ENCODE results near the gene G6PC1. TPM values are rescaled to one million over a fixed set of nuclear protein-coding genes. Genes with fewer than 3 reads are reported as not detected.

Gene G6PC1
- total and polyA plus RNA-seq, 2 of the 13 experiments (the other 11 are each of a cell fraction or from before 2014, with no cell fraction given): 1.7 to 37.9 TPM

GRCh38 chr17:42886283-42887176 is 14.1 kb upstream of the G6PC1 start (continued):
- no peak for TF ChIP-seq ZEB1 (IDR thresholded peaks at IDR 0.05; ENCODE audit: insufficient replicate concordance, low read depth)
- no peak for TF ChIP-seq SIN3B (IDR thresholded peaks at IDR 0.05; ENCODE audit: low read length)
- TF ChIP-seq MEIS2 (CRISPR knock-in tag; IDR thresholded peaks at IDR 0.05): peak; percentile 49; the same call in 1 of the 2 replicates
- TF ChIP-seq ARID5B (CRISPR knock-in tag; IDR thresholded peaks at IDR 0.05): peak; percentile 85
- TF ChIP-seq DRAP1 (CRISPR knock-in tag; IDR thresholded peaks at IDR 0.05): no peak; the same call in 1 of the 2 replicates
- TF ChIP-seq ZFP91 (CRISPR knock-in tag; IDR thresholded peaks at IDR 0.05; ENCODE audit: borderline replicate concordance): peak; percentile 71; the same call in 1 of the 2 replicates
- TF ChIP-seq PRPF4 (IDR thresholded peaks at IDR 0.05; ENCODE audit: low read depth, low read length, poor library complexity, severe bottlenecking): no peak
- TF ChIP-seq ZC3H13 (CRISPR knock-in tag; IDR thresholded peaks at IDR 0.05): peak; percentile 55; the same call in 1 of the 2 replicates
- no peak for TF ChIP-seq ZSCAN30 (CRISPR knock-in tag; IDR thresholded peaks at IDR 0.05)
- no peak for TF ChIP-seq ZNF44 (CRISPR knock-in tag; IDR thresholded peaks at IDR 0.05)
- peak; percentile 76 for TF ChIP-seq U2AF1 (optimal IDR thresholded peaks at IDR 0.05; ENCODE audit: low read depth, low read length)
- TF ChIP-seq ZNF317 (CRISPR knock-in tag; IDR thresholded peaks at IDR 0.05): peak; percentile 77
- TF ChIP-seq ZNF33B (CRISPR knock-in tag; IDR thresholded peaks at IDR 0.05): no peak
- TF ChIP-seq SRSF4 (IDR thresholded peaks at IDR 0.05; ENCODE audit: low read depth, low read length, poor library complexity, severe bottlenecking): no peak
- TF ChIP-seq ZBTB3 (CRISPR knock-in tag; IDR thresholded peaks at IDR 0.05; ENCODE audit: borderline replicate concordance, low read depth): peak; percentile 83; the same call in 1 of the 2 replicates
- TF ChIP-seq MAFK (conservative IDR thresholded peaks at IDR 0.05 in 1 of 2, IDR thresholded peaks at IDR 0.05 in 1 of 2; ENCODE audit: low read length in 2 of 2): peak; percentile 28; a peak in 3 of 4 replicates
- TF ChIP-seq ZNF780A (CRISPR knock-in tag; IDR thresholded peaks at IDR 0.05): no peak; the same call in 1 of the 2 replicates
- TF ChIP-seq TARDBP (CRISPR knock-in tag; IDR thresholded peaks at IDR 0.05): peak; percentile 70; the same call in 1 of the 2 replicates
- TF ChIP-seq NCOA5 (CRISPR knock-in tag; IDR thresholded peaks at IDR 0.05): no peak
- TF ChIP-seq STAG1 (CRISPR knock-in tag; IDR thresholded peaks at IDR 0.05): peak; percentile 21; the same call in 1 of the 2 replicates
- TF ChIP-seq ZBTB7B (CRISPR knock-in tag; IDR thresholded peaks at IDR 0.05): peak; percentile 85
- TF ChIP-seq MAX (IDR thresholded peaks at IDR 0.05): peak; percentile 91

Data from HepG2 (cell line).